ENCODE measurements around the gene POLK. TPM values are rescaled to one million over a fixed set of nuclear protein-coding genes. Genes with fewer than 3 reads are reported as not detected.

POLK gene
- total and polyA plus RNA-seq, 8 donors: 32.1 to 43.9 (median 34.1) TPM

DNA sequence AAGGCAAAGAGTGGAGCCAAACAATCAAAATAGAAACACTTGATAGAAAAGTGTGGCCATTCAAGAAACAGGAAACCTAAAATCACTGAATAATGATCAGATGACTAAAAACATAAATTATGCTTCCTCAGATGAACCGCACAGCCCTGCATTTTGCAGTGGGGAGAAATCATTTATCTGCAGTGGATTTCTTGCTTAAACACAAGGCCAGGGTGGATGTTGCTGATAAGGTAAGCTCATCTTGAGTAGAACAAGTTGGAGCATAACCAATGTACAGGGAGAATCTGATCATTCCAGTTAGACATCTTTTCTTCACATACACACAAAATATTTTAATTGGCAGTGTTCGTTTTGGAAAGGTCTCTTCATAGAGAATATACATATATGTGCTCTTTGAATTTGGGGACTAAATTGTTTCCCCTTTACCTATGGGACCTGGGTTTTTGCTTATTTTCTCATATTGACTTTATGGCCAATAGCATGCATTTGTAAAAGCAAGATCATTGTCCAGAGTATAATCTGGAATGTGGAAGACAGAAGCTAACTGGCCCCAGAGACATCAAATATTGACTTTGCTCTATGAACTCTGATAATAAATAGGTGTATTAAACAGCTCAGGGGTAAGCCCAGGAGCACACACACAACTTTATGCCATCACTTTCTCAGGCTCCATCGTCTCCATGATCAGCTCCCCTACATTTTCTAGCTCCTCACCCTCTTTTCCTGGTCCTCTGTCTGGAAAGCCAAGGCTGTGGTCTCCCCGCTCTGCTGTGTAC, 108.7 kb downstream of the POLK start:
- Histone ChIP-seq H3K27ac (no peak overlapping the region), H3K36me3 (no peaks in the 10 kb centered on the region), H3K27me3 (no peaks in the 10 kb centered on the region), H3K4me3 (no peak overlapping the region), H3K4me1 (peaks cover 0 to 3% of the 10 kb centered on the region in 2 donors), H3K9me3 (no peaks in the 10 kb centered on the region)
- DNase-seq (no peak), ATAC-seq (no peak)
- TF ChIP-seq, protein P1, sequence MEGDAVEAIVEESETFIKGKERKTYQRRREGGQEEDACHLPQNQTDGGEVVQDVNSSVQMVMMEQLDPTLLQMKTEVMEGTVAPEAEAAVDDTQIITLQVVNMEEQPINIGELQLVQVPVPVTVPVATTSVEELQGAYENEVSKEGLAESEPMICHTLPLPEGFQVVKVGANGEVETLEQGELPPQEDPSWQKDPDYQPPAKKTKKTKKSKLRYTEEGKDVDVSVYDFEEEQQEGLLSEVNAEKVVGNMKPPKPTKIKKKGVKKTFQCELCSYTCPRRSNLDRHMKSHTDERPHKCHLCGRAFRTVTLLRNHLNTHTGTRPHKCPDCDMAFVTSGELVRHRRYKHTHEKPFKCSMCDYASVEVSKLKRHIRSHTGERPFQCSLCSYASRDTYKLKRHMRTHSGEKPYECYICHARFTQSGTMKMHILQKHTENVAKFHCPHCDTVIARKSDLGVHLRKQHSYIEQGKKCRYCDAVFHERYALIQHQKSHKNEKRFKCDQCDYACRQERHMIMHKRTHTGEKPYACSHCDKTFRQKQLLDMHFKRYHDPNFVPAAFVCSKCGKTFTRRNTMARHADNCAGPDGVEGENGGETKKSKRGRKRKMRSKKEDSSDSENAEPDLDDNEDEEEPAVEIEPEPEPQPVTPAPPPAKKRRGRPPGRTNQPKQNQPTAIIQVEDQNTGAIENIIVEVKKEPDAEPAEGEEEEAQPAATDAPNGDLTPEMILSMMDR (IDR thresholded peaks at IDR 0.05): no peak
- intact Hi-C loops (cut with DNase I): no loop called here

DNA sequence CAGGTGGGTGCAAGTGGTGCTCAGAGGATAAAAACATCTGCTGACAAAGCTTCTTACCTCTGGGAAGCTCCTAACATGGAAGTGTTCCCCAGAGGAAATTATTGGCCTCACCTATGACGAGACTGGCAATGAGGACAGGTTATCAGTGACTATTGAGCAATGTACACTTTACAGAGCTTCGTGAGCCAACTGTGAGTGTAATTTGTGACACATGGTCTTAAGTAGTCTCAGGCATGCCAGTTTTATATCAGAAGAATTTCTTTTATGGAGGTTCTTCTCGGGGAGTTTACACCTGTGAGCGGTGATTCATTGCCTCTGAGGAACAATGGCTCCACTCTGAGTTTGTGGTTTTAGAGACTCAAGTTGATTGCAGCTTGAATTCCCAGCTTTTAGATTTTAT, 110.9 kb downstream of the POLK start:
- Histone ChIP-seq H3K4me3 (no peak overlapping the region), H3K27ac (peak overlapping the region; percentile 64 to 66), H3K9me3 (no peaks in the 10 kb centered on the region), H3K36me3 (no peaks in the 10 kb centered on the region), H3K27me3 (no peaks in the 10 kb centered on the region), H3K4me1 (peaks cover 0 to 3% of the 10 kb centered on the region in 2 donors)
- peak; percentile 82 for ATAC-seq
- no peak for DNase-seq
- TF ChIP-seq, protein P1 (IDR thresholded peaks at IDR 0.05): no peak
- intact Hi-C loops (cut with DNase I): no loop called here

DNA sequence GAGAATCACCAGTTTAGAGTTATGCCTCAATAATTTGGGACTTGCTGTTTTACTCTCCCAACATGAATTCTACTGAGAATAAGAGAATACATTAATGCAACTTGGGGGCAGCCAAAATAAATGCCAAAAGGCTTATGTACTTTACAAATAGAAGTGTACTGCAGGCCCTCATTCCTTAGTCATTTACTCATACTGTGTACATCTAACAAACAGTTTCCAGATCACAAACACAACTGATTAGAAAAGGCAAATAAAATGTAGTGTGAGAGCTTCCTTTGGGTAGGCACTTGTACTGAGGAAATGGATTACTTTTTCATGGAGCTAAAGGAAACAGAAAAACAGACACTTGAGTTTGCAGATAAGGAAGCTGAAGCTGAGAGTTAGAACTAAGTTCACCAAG, 112.2 kb downstream of the POLK start:
- ATAC-seq (peak; percentile 73), DNase-seq (no peak)
- Histone ChIP-seq H3K4me3 (no peak overlapping the region), H3K36me3 (no peaks in the 10 kb centered on the region), H3K27me3 (no peaks in the 10 kb centered on the region), H3K4me1 (no peaks in the 10 kb centered on the region), H3K27ac (peak overlapping the region; percentile 64 to 66), H3K9me3 (no peaks in the 10 kb centered on the region)
- intact Hi-C loops (cut with DNase I): no loop called here
- TF ChIP-seq, protein P1 (IDR thresholded peaks at IDR 0.05): no peak

DNA sequence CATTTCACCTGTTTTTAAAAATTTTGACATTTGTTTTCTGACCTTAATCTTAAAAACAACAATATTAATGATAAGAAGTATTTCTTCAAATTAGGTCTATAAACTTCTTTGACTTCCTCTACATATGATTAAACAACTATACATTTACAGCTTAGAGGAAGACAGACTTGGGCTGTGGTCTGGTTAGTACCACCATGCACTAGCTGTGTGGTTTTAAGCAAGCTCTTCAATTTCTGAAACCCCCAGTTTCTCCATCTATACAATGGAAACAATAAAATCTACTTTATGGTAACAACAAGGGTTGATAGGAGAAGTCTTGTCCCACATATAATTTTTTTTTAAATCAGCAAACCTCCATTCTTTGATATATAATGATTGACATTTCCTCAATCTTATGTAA, 115.3 kb downstream of the POLK start:
- ATAC-seq: no peak
- Histone ChIP-seq H3K27me3 (no peaks in the 10 kb centered on the region), H3K27ac (no peak overlapping the region), H3K9me3 (no peaks in the 10 kb centered on the region), H3K4me3 (no peak overlapping the region), H3K36me3 (no peaks in the 10 kb centered on the region), H3K4me1 (no peaks in the 10 kb centered on the region)
- TF ChIP-seq, protein P1 (IDR thresholded peaks at IDR 0.05): no peak
- intact Hi-C loops (cut with DNase I): no loop called here
- no peak for DNase-seq

DNA sequence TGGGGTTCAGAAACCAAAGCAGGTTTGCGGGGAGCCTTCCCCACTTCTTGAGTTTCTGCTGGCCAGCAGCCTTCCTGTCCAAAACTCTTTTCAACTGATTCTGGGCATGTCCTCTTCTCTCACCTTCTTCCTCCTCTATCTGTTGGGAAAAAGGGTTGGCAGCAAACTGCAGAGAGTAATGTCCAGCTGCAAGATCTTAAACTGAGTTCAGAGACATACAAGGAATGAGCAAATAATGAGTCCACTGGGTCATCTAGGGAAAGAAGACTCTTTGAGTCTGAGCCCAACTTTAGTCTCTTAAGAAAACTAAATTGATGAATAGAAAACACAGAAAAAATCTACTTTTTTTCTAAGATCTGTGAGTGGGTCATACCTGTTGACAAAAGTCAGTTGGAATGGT, 116.1 kb downstream of the POLK start:
- Histone ChIP-seq H3K4me1 (no peaks in the 10 kb centered on the region), H3K9me3 (no peaks in the 10 kb centered on the region), H3K4me3 (no peak overlapping the region), H3K27me3 (no peaks in the 10 kb centered on the region), H3K36me3 (no peaks in the 10 kb centered on the region), H3K27ac (no peak overlapping the region)
- TF ChIP-seq, protein P1 (IDR thresholded peaks at IDR 0.05): no peak
- no peak for ATAC-seq
- intact Hi-C loops (cut with DNase I): no loop called here
- DNase-seq: no peak

Data from left lung (tissue), 10 donors.